Measurements from ENCODE around the gene TTC7B. TPM values are rescaled to one million over a fixed set of nuclear protein-coding genes. Genes with fewer than 3 reads are reported as not detected.

TTC7B gene
- total and polyA plus RNA-seq, 2 of the 13 experiments (the other 11 are each of a cell fraction or from before 2014, with no cell fraction given), result 1.3 to 3.2 TPM

DNA sequence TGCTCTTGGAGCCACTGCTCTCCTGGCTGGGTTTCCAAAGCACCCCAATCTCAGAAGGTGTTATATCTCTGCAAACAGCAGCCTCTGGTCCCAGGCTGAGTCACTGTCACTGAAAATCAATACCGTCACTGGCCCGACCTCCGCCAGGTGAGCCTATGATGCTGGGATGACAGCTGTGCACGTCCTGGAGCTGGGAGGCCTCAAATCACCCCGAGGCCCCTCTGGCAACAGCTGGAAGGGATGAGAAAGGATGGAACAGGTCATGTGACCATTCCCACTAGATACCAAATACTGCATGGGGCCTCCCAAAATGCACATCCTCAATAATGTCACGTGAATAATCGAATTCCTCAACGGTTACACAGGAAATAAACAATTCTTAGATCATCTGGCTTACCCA is 190.8 kb downstream of the TTC7B start:
- peak overlapping the region; percentile 73 for H3K4me2 ChIP-seq (ENCODE audit: low read depth, low read length)
- intact Hi-C loops (cut with micrococcal nuclease; ENCODE audit: unreplicated experiment), result no loop called here

More for the DNA sequence above, 190.8 kb downstream of the TTC7B start:
- FAIRE-seq (no peak), ATAC-seq (peak; percentile 47), DNase-seq (ENCODE audit: low spot score) (no peak)
- CTCF ChIA-PET (ENCODE audit: low intra/inter-chr PET ratio, low total read pairs), result no interaction called here
- 62% methylated on average over 5 of the region's 8 CpGs for WGBS (ENCODE audit: low lambda C conversion rate)
- Histone ChIP-seq H3K79me2 (ENCODE audit: insufficient read depth, low read length) (no peaks in the 10 kb centered on the region), H3K36me3 (replicated peaks in 1 of 2; ENCODE audit: control insufficient read depth in 1 of 2, insufficient read depth in 2 of 2, low read length in 2 of 2) (no peaks in the 10 kb centered on the region), H2AFZ (ENCODE audit: low read length) (no peak overlapping the region), H3K9me3 (ENCODE audit: low read length) (no peaks in the 10 kb centered on the region), H3K9ac (ENCODE audit: insufficient read depth, low read depth, low read length) (no peak overlapping the region), H4K20me1 (ENCODE audit: insufficient read depth, low read length) (no peaks in the 10 kb centered on the region), H3K27ac (ENCODE audit: extremely low read length, insufficient read depth, low read length) (no peak overlapping the region), H3K4me3 (replicated peaks in 1 of 3; ENCODE audit: insufficient read depth in 1 of 3, low read depth in 2 of 3, low read length in 3 of 3) (peak overlapping the region in 1 of 3 experiments; percentile 47; a peak in 1 of 6 replicates), H3K4me1 (ENCODE audit: insufficient read depth, low read length) (peaks cover 19% of the 10 kb centered on the region), H3K27me3 (ENCODE audit: control insufficient read depth in 1 of 2, insufficient read depth in 2 of 2, low read length in 2 of 2) (no peaks in the 10 kb centered on the region)
- POLR2A ChIA-PET, result no interaction called here
- in situ Hi-C loops (cut with HindIII; ENCODE audit: extremely low pct_ligation_motif_present, low pct_unique_long_range_greater_than_20kb), result no loop called here
- TF ChIP-seq FOSL2 (CRISPR knock-in tag; IDR thresholded peaks at IDR 0.05) (peak; percentile 85), NKX3-1 (CRISPR knock-in tag; IDR thresholded peaks at IDR 0.05) (no peak), JUN (CRISPR knock-in tag; IDR thresholded peaks at IDR 0.05) (0 out of 2 replicates have a peak, but pooled peaks have one; percentile 22), SP5 (CRISPR knock-in tag; IDR thresholded peaks at IDR 0.05; ENCODE audit: borderline replicate concordance, low read depth) (no peak), ONECUT2 (CRISPR knock-in tag; IDR thresholded peaks at IDR 0.05) (peak; percentile 56), ZFY (CRISPR knock-in tag; IDR thresholded peaks at IDR 0.05) (no peak)
- TF ChIP-seq, protein P1, sequence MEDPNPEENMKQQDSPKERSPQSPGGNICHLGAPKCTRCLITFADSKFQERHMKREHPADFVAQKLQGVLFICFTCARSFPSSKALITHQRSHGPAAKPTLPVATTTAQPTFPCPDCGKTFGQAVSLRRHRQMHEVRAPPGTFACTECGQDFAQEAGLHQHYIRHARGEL (CRISPR knock-in tag; IDR thresholded peaks at IDR 0.05), result no peak
- TF ChIP-seq, protein P2, sequence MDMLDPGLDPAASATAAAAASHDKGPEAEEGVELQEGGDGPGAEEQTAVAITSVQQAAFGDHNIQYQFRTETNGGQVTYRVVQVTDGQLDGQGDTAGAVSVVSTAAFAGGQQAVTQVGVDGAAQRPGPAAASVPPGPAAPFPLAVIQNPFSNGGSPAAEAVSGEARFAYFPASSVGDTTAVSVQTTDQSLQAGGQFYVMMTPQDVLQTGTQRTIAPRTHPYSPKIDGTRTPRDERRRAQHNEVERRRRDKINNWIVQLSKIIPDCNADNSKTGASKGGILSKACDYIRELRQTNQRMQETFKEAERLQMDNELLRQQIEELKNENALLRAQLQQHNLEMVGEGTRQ (IDR thresholded peaks at IDR 0.05; ENCODE audit: low read depth, low read length), result 0 out of 2 replicates have a peak, but pooled peaks have one; percentile 22
- TF ChIP-seq, protein P2 (CRISPR knock-in tag; IDR thresholded peaks at IDR 0.05; ENCODE audit: borderline replicate concordance), result no peak
- TF ChIP-seq, protein P3, sequence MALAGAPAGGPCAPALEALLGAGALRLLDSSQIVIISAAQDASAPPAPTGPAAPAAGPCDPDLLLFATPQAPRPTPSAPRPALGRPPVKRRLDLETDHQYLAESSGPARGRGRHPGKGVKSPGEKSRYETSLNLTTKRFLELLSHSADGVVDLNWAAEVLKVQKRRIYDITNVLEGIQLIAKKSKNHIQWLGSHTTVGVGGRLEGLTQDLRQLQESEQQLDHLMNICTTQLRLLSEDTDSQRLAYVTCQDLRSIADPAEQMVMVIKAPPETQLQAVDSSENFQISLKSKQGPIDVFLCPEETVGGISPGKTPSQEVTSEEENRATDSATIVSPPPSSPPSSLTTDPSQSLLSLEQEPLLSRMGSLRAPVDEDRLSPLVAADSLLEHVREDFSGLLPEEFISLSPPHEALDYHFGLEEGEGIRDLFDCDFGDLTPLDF (CRISPR knock-in tag; IDR thresholded peaks at IDR 0.05), result no peak
- no TSS peak for BruUV-seq (replicated peaks)
